Parathyroid adenoma (tissue), 2 donors: ENCODE measurements around the gene AGAP3.

Source experiments
- H2AFZ ChIP-seq: fragments of 300-600 bp; sonication (generic); one replicate; pipeline ENCODE4 v1.7.0; 2017; ENCODE audit warnings: antibody characterized with exemption, mild to moderate bottlenecking
- H3K27ac ChIP-seq: fragments of 300-600 bp; sonication (generic); one replicate; pipeline ENCODE4 v1.7.0; 2017
- H3K27me3 ChIP-seq: fragments of 300-600 bp; sonication (generic); one replicate; pipeline ENCODE4 v1.7.0; 2017; ENCODE audit warnings: low read length; ENCODE audit not compliant: control insufficient read depth, insufficient read depth
- H3K36me3 ChIP-seq: fragments of 300-600 bp; sonication (generic); one replicate; pipeline ENCODE4 v1.7.0; 2017; ENCODE audit warnings: low read length; ENCODE audit not compliant: control insufficient read depth, insufficient read depth
- H3K4me1 ChIP-seq: fragments of 300-600 bp; sonication (generic); one replicate; pipeline ENCODE4 v1.7.0; 2017; ENCODE audit warnings: control low read depth
- H3K4me2 ChIP-seq: fragments of 300-600 bp; sonication (generic); one replicate; pipeline ENCODE4 v1.7.0; 2017; ENCODE audit warnings: low read length
- H3K4me3 ChIP-seq: fragments of 300-600 bp; sonication (generic); one replicate; pipeline ENCODE4 v1.7.0; 2017; ENCODE audit warnings: low read depth, low read length
- H3K79me2 ChIP-seq: fragments of 300-600 bp; sonication (generic); one replicate; pipeline ENCODE4 v1.7.0; 2017; ENCODE audit warnings: control low read depth
- H3K9ac ChIP-seq: fragments of 300-600 bp; sonication (generic); one replicate; pipeline ENCODE4 v1.7.0; 2017; ENCODE audit warnings: mild to moderate bottlenecking
- H3K9me3 ChIP-seq: fragments of 300-600 bp; sonication (generic); one replicate; pipeline ENCODE4 v1.7.0; 2017; ENCODE audit warnings: low read length; ENCODE audit not compliant: control insufficient read depth
- CTCF ChIP-seq: fragments of 300-600 bp; sonication (generic); IDR thresholded peaks from one replicate; pipeline ENCODE4 v1.7.0; 2017; ENCODE audit warnings: antibody characterized with exemption, mild to moderate bottlenecking
- donor health status: primary hyperparathyroidism.

Gene AGAP3

GRCh38 chr7:151068069-151068773 is 18.1 kb upstream of the AGAP3 start:
- peaks cover 45% of the 10 kb centered on the region for H3K4me1 ChIP-seq
- H2AFZ ChIP-seq = no peak overlapping the region
- no peak overlapping the region for H3K9ac ChIP-seq
- no peak overlapping the region for H3K4me2 ChIP-seq
- H3K27me3 ChIP-seq = no peaks in the 10 kb centered on the region
- no peaks in the 10 kb centered on the region for H3K36me3 ChIP-seq
- no peak for TF ChIP-seq CTCF
- no peak overlapping the region for H3K4me3 ChIP-seq
- H3K27ac ChIP-seq = peak overlapping the region; percentile 100
- no peaks in the 10 kb centered on the region for H3K9me3 ChIP-seq
- H3K79me2 ChIP-seq = peaks cover 3% of the 10 kb centered on the region

DNA sequence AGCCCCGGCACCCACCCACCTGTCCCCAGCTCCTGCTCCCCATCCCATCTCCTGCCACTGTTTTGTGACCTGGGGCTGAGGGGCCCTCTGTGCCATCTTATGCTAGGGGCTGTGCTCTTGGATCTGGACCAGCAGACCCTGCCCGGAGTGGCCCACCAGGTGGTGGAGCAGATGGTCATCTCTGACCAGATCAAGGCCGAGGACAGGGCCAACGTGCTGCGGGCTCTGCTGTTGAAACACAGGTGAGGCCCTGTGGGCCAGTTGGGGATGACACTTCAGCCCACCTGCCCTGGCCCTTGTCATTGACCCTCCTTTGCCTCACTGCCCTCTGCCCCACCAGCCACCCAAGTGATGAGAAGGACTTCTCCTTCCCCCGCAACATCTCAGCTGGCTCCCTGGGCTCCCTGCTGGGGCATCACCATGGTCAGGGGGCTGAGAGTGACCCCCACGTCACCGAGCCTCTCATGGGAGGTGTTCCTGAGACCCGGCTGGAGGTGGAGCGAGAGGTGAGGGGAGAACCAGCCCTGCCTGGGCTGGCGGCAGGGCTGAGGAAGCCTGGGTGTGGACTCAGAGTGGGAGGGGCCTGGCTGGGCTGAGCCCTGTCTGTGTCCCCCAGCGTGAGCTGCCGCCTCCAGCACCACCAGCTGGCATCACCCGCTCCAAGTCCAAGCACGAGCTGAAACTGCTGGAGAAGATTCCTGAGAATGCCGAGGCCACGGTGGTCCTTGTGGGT is 16.3 kb upstream of the AGAP3 start:
- Histone ChIP-seq H3K36me3 (no peaks in the 10 kb centered on the region), H3K4me2 (no peak overlapping the region), H3K27me3 (no peaks in the 10 kb centered on the region), H3K4me3 (no peak overlapping the region), H2AFZ (no peak overlapping the region), H3K9me3 (no peaks in the 10 kb centered on the region), H3K27ac (no peak overlapping the region), H3K79me2 (peaks cover 3% of the 10 kb centered on the region), H3K9ac (no peak overlapping the region), H3K4me1 (peaks cover 29% of the 10 kb centered on the region)
- TF ChIP-seq CTCF = no peak

GRCh38 chr7:151070574-151070960 is 15.7 kb upstream of the AGAP3 start:
- Histone ChIP-seq H3K4me1 (peaks cover 25% of the 10 kb centered on the region), H3K36me3 (no peaks in the 10 kb centered on the region)
- no peak for TF ChIP-seq CTCF

GRCh38 chr7:151071032-151071866 is 15.0 kb upstream of the AGAP3 start:
- Histone ChIP-seq H3K4me3 (no peak overlapping the region), H3K27me3 (no peaks in the 10 kb centered on the region), H3K79me2 (peaks cover 3% of the 10 kb centered on the region), H2AFZ (no peak overlapping the region), H3K9me3 (no peaks in the 10 kb centered on the region), H3K36me3 (no peaks in the 10 kb centered on the region), H3K9ac (no peak overlapping the region), H3K27ac (no peak overlapping the region), H3K4me2 (no peak overlapping the region), H3K4me1 (peaks cover 18% of the 10 kb centered on the region)
- no peak for TF ChIP-seq CTCF

More at GRCh38 chr7:151070574-151070960, 15.7 kb upstream of the AGAP3 start:
- Histone ChIP-seq H3K79me2 (peaks cover 3% of the 10 kb centered on the region), H3K9me3 (no peaks in the 10 kb centered on the region), H3K27me3 (no peaks in the 10 kb centered on the region), H3K27ac (no peak overlapping the region), H3K9ac (no peak overlapping the region), H2AFZ (no peak overlapping the region), H3K4me3 (no peak overlapping the region), H3K4me2 (no peak overlapping the region)
